Right lobe of liver (tissue), 4 donors: Measurements from ENCODE around the gene LRRC73.

ENCODE experiments used
- POLR2A ChIP-seq: fragments of 450-650 bp; IDR thresholded peaks from one replicate; pipeline ENCODE4 v1.6.1; 2017; ENCODE audit warnings: antibody characterized with exemption, mild to moderate bottlenecking
- TF ChIP-seq, protein P1 (sequence below), 4 donors: fragments of 200-600 bp in 3 of 4; fragments of 450-650 bp in 1 of 4; IDR thresholded peaks; one replicate each; pipeline versions ENCODE4 v1.5.1 to v1.8.0; 2016 to 2022; ENCODE audit warnings: antibody characterized with exemption in 4 of 4, mild to moderate bottlenecking in 2 of 4
- donor health status: DM: no; HTN: no; CAD: no.
- donor health status: DM: no; HTN: no; CAD: no.
- donor health status: DM: no; HTN: yes; CAD: no.

DNA sequence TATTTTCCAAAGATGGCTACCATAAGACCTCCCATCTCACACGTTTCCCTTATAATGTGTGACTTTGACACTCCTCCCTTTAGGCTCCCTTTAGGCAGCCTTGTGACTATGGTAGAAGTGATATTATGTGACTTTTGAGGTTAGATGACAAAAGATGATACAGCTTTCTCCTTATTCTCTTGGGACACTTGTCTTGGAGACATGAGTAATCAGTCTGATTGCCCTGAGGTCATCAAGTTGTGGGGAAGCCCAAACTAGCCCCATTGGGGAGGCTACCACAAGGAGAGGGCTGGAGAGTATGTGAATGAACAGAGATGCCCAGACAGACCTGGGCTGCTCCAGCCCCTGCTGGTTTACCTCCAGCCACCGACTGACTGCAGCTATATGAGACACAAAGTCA, 44.2 kb downstream of the LRRC73 start:
- TF ChIP-seq, protein P1, sequence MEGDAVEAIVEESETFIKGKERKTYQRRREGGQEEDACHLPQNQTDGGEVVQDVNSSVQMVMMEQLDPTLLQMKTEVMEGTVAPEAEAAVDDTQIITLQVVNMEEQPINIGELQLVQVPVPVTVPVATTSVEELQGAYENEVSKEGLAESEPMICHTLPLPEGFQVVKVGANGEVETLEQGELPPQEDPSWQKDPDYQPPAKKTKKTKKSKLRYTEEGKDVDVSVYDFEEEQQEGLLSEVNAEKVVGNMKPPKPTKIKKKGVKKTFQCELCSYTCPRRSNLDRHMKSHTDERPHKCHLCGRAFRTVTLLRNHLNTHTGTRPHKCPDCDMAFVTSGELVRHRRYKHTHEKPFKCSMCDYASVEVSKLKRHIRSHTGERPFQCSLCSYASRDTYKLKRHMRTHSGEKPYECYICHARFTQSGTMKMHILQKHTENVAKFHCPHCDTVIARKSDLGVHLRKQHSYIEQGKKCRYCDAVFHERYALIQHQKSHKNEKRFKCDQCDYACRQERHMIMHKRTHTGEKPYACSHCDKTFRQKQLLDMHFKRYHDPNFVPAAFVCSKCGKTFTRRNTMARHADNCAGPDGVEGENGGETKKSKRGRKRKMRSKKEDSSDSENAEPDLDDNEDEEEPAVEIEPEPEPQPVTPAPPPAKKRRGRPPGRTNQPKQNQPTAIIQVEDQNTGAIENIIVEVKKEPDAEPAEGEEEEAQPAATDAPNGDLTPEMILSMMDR (IDR thresholded peaks at IDR 0.05): no peak
- TF ChIP-seq POLR2A: no peak
